GM19238 (cell line): Measurements from ENCODE around the gene DMGDH.
"Not testable (repeated sequence)": the region's sequence is repeated elsewhere in the genome, so short reads cannot be mapped to it uniquely, and the experiment has no call there.

ENCODE experiments used
- DNase-seq: peaks from one replicate; pipeline ENCODE4 v3.0.0; 2011; ENCODE audit warnings: low spot score; ENCODE audit not compliant: insufficient read length

The DMGDH gene

GRCh38 chr5:79014631-79015030, 54.8 kb downstream of the DMGDH start:
- no peak for DNase-seq

- DNase-seq: no peak
These were observed 57.6 kb downstream of the DMGDH start for GRCh38 chr5:79011869-79012268.

- no peak for DNase-seq
These were observed 58.1 kb downstream of the DMGDH start for GRCh38 chr5:79011219-79011836.

GRCh38 chr5:79008362-79008761, 61.1 kb downstream of the DMGDH start:
- DNase-seq: no peak

- no peak for DNase-seq
These were observed 61.6 kb downstream of the DMGDH start for GRCh38 chr5:79007872-79008271.

- no peak for DNase-seq
These were observed 63.4 kb downstream of the DMGDH start for GRCh38 chr5:79005936-79006631.

GRCh38 chr5:79005151-79005550, 64.3 kb downstream of the DMGDH start:
- no peak for DNase-seq

GRCh38 chr5:79002374-79002773, 67.1 kb downstream of the DMGDH start:
- no peak for DNase-seq

GRCh38 chr5:79001471-79001870, 68.0 kb downstream of the DMGDH start:
- DNase-seq: no peak

- DNase-seq: no peak
These were observed 72.4 kb downstream of the DMGDH start for GRCh38 chr5:78997090-78997489.

- no peak for DNase-seq
These were observed 73.9 kb downstream of the DMGDH start for GRCh38 chr5:78995521-78996007.

- DNase-seq: no peak
These were observed 76.3 kb downstream of the DMGDH start for GRCh38 chr5:78993165-78993564.

- no peak for DNase-seq
These were observed 77.3 kb downstream of the DMGDH start for GRCh38 chr5:78992146-78992545.

- DNase-seq: no peak
These were observed 80.4 kb downstream of the DMGDH start for GRCh38 chr5:78989080-78989479.

- peak; percentile 52 for DNase-seq
These were observed 83.7 kb downstream of the DMGDH start for GRCh38 chr5:78985725-78986223.

GRCh38 chr5:78985116-78985724, 84.3 kb downstream of the DMGDH start, which contains the start of gene ARSB:
TSS of gene ARSB (minus strand) at chr5:78985310. CDS start at chr5:78985248, 62 bp downstream.
- DNase-seq: peak; percentile 50

GRCh38 chr5:78984439-78985115, 84.9 kb downstream of the DMGDH start:
- DNase-seq: peak; percentile 85

GRCh38 chr5:78983601-78984438, 85.7 kb downstream of the DMGDH start:
- no peak for DNase-seq

GRCh38 chr5:78983194-78983593, 86.3 kb downstream of the DMGDH start:
- DNase-seq: not testable (repeated sequence)

- DNase-seq: no peak
These were observed 89.6 kb downstream of the DMGDH start for GRCh38 chr5:78979909-78980308.
